HCT116 (cell line): ENCODE data around the gene SUGP1. TPM values are rescaled to one million over a fixed set of nuclear protein-coding genes. Genes with fewer than 3 reads are reported as not detected.

Experiments
- ATAC-seq: fragments of 200-7000 bp; cut with Tn5 transposase; 2 replicates; pipeline ENCODE4 v1.9.1; 2020; ENCODE audit warnings: mild to moderate bottlenecking, moderate library complexity
- BruUV-seq: library from RNA; stranded (reverse); fragments of 400-500 nt; replicated peaks from 2 replicates; lab custom pipeline; 2021; lab: Mats Ljungman, UMichigan
- CTCF ChIA-PET: fragments of 300-600 bp; sonication (Branson Sonifier 250); formaldehyde crosslinking; loops from one replicate; lab custom pipeline; 2021; ENCODE audit warnings: antibody characterized with exemption; lab: Charles Lee
- POLR2A ChIA-PET: fragments of 300-600, 350-600 bp; sonication (Branson Sonifier 250); formaldehyde crosslinking; loops from one replicate; lab custom pipeline; 2021; ENCODE audit warnings: antibody characterized with exemption; lab: Charles Lee
- RAD21 ChIA-PET, 2 experiments: fragments of 300-600 bp; sonication (Branson Sonifier 250); formaldehyde crosslinking; loops; one replicate each; lab custom pipeline; 2023; ENCODE audit warnings: low total read pairs in 2 of 2; ENCODE audit not compliant: uncharacterized antibody in 2 of 2, unreplicated experiment in 2 of 2, low non-redundant PET in 1 of 2; lab: Charles Lee
- DNase-seq: peaks from one replicate; pipeline ENCODE4 v3.0.0-alpha.2; 2010; ENCODE audit warnings: low read depth, low spot score
- H2AFZ ChIP-seq: fragments of 200-600 bp; shearing (Covaris generic), sonication (generic); 2 replicates; pipeline ENCODE4 v1.6.1; 2017; ENCODE audit warnings: low read depth, mixed run types, mixed read lengths, antibody characterized with exemption, low read length; ENCODE audit not compliant: poor library complexity, severe bottlenecking
- H3K27ac ChIP-seq: 2 replicates; pipeline ENCODE4 v1.5.1; 2012; ENCODE audit warnings: low read depth, low read length
- H3K27me3 ChIP-seq: fragments of 200-600 bp; sonication (generic); 2 replicates; pipeline ENCODE4 v1.6.1; 2016; ENCODE audit warnings: mixed run types, low read length, mixed read lengths; ENCODE audit not compliant: insufficient read depth
- H3K36me3 ChIP-seq, 2 experiments: fragments of 200-500 bp in 1 of 2; fragments of 200-600 bp in 1 of 2; sonication (Bioruptor generic) in 1 of 2; sonication (generic) in 1 of 2; 2 replicates each; pipeline versions ENCODE4 v1.5.1 to v1.6.1; 2014 to 2016; ENCODE audit warnings: low read length in 2 of 2, inconsistent platforms in 1 of 2, mixed read lengths in 1 of 2, mixed run types in 1 of 2; ENCODE audit not compliant: insufficient read depth in 2 of 2, control insufficient read depth in 1 of 2
- H3K4me1 ChIP-seq, 2 experiments: fragments of 200-600 bp in 1 of 2; sonication (generic) in 1 of 2; 2 replicates each; pipeline versions ENCODE4 v1.5.1 to v1.6.1; 2012 to 2017; ENCODE audit warnings: low read length in 2 of 2, inconsistent platforms in 1 of 2, mild to moderate bottlenecking in 1 of 2, mixed read lengths in 1 of 2, mixed run types in 1 of 2, moderate library complexity in 1 of 2; ENCODE audit not compliant: insufficient read depth in 2 of 2, control insufficient read depth in 1 of 2
- H3K4me2 ChIP-seq: fragments of 200-600 bp; sonication (generic); 2 replicates; pipeline ENCODE4 v1.6.1; 2017; ENCODE audit warnings: mixed run types, low read length, mixed read lengths
- H3K4me3 ChIP-seq, 2 experiments: fragments of 200-600 bp in 1 of 2; sonication (generic) in 1 of 2; replicated peaks in 1 of 2; 2 replicates each; pipeline ENCODE4 v1.5.1; 2011 to 2016; ENCODE audit warnings: low read length in 2 of 2, control low read depth in 1 of 2, low read depth in 1 of 2, mild to moderate bottlenecking in 1 of 2, mixed read lengths in 1 of 2, mixed run types in 1 of 2
- H3K79me2 ChIP-seq: fragments of 200-600 bp; sonication (generic); 2 replicates; pipeline ENCODE4 v1.6.1; 2017; ENCODE audit warnings: mild to moderate bottlenecking, mixed run types, low read length, moderate library complexity, mixed read lengths; ENCODE audit not compliant: insufficient read depth
- H3K9ac ChIP-seq: fragments of 200-600 bp; sonication (generic); 2 replicates; pipeline ENCODE4 v1.6.1; 2016; ENCODE audit warnings: low read length, mixed read lengths
- H3K9me2 ChIP-seq: fragments of 200-600 bp; sonication (generic), shearing (Covaris generic); 2 replicates; pipeline ENCODE4 v1.6.1; 2017; ENCODE audit warnings: mixed run types, mild to moderate bottlenecking, moderate library complexity; ENCODE audit not compliant: insufficient read depth
- H3K9me3 ChIP-seq, 2 experiments: fragments of 200-500 bp in 1 of 2; fragments of 200-600 bp in 1 of 2; sonication (Bioruptor generic) in 1 of 2; sonication (generic) in 1 of 2; 2 replicates each; pipeline ENCODE4 v1.6.1; 2014 to 2017; ENCODE audit warnings: low read length in 2 of 2, mixed read lengths in 2 of 2, inconsistent platforms in 1 of 2, low read depth in 1 of 2, mild to moderate bottlenecking in 1 of 2, mixed run types in 1 of 2, moderate library complexity in 1 of 2; ENCODE audit not compliant: control insufficient read depth in 1 of 2, insufficient read depth in 1 of 2
- H4K20me1 ChIP-seq: fragments of 200-600 bp; sonication (generic), shearing (Covaris generic); 2 replicates; pipeline ENCODE4 v1.6.1; 2017; ENCODE audit warnings: mixed run types, mild to moderate bottlenecking, moderate library complexity; ENCODE audit not compliant: insufficient read depth
- CBX3 ChIP-seq: IDR thresholded peaks from 2 replicates; pipeline ENCODE4 v1.6.1; 2012; ENCODE audit warnings: low read depth
- CEBPB ChIP-seq: IDR thresholded peaks from 2 replicates; pipeline ENCODE4 v1.6.1; 2012; ENCODE audit warnings: low read depth
- ELF1 ChIP-seq: IDR thresholded peaks from 2 replicates; pipeline ENCODE4 v1.6.1; 2012; ENCODE audit warnings: low read depth, borderline replicate concordance
- EZH2phosphoT487 ChIP-seq: fragments of 200-600 bp; IDR thresholded peaks from 2 replicates; pipeline ENCODE4 v1.6.1; 2018; ENCODE audit warnings: antibody characterized with exemption, borderline replicate concordance
- JUND ChIP-seq: IDR thresholded peaks from 2 replicates; pipeline ENCODE4 v1.6.1; 2012
- SRF ChIP-seq: IDR thresholded peaks from 2 replicates; pipeline ENCODE4 v1.6.1; 2012; ENCODE audit warnings: low read depth
- YY1 ChIP-seq: IDR thresholded peaks from 2 replicates; pipeline ENCODE4 v1.6.1; 2011; ENCODE audit warnings: low read length, low read depth, moderate library complexity, mild to moderate bottlenecking; ENCODE audit not compliant: insufficient replicate concordance; ENCODE audit errors: extremely low read depth
- ZNF274 ChIP-seq: fragments of 200-500 bp; sonication (Bioruptor generic); IDR thresholded peaks from 2 replicates; pipeline ENCODE4 v1.6.1; 2014; ENCODE audit warnings: mild to moderate bottlenecking, low read depth, low read length, inconsistent platforms
- intact Hi-C: fragments of 100-400 bp; cut with micrococcal nuclease; formaldehyde crosslinking; loops from 2 replicates; pipeline ENCODE4 v1.10.0; 2022
- total RNA-seq: library from RNA; stranded (reverse); gene quantifications from one replicate; pipeline ENCODE4 v1.2.1, GENCODE V29; 2021; ENCODE audit not compliant: unreplicated experiment
- TF ChIP-seq, protein P1 (sequence below): IDR thresholded peaks from 2 replicates; pipeline ENCODE4 v1.6.1; 2011; ENCODE audit warnings: mild to moderate bottlenecking, low read length, moderate library complexity; ENCODE audit not compliant: insufficient replicate concordance; ENCODE audit errors: extremely low read depth
- TF ChIP-seq, protein P2 (sequence below): IDR thresholded peaks from 2 replicates; pipeline ENCODE4 v1.6.1; 2012

The SUGP1 gene
- total RNA-seq, 1 experiment from 2014 or later, result 47.6 TPM

DNA sequence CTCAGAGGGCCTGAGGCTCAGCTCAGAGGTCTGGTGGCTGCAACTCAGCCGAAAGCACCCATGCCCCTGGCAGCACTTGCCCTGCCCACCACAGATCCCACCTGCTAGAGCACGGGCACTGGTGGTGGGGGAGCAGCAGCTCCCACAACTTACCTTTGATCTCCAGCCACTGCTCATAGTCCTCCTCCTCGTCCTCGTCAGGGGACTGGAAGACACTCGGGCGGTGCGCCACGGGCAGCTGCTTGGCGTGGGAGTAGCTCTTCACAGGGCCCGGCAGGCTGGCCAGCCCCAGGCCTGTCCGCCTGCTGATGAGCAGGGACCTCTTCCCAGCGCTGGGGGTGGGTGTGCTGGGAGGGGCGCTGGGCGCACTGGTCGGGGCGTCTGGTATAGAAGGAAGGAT is 14.6 kb downstream of the SUGP1 start:
- TF ChIP-seq, protein P1, sequence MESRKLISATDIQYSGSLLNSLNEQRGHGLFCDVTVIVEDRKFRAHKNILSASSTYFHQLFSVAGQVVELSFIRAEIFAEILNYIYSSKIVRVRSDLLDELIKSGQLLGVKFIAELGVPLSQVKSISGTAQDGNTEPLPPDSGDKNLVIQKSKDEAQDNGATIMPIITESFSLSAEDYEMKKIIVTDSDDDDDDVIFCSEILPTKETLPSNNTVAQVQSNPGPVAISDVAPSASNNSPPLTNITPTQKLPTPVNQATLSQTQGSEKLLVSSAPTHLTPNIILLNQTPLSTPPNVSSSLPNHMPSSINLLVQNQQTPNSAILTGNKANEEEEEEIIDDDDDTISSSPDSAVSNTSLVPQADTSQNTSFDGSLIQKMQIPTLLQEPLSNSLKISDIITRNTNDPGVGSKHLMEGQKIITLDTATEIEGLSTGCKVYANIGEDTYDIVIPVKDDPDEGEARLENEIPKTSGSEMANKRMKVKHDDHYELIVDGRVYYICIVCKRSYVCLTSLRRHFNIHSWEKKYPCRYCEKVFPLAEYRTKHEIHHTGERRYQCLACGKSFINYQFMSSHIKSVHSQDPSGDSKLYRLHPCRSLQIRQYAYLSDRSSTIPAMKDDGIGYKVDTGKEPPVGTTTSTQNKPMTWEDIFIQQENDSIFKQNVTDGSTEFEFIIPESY, result no peak
- TF ChIP-seq, protein P2, sequence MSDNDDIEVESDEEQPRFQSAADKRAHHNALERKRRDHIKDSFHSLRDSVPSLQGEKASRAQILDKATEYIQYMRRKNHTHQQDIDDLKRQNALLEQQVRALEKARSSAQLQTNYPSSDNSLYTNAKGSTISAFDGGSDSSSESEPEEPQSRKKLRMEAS, result no peak
- TF ChIP-seq CEBPB (no peak), EZH2phosphoT487 (no peak), SRF (no peak), YY1 (no peak), CBX3 (no peak), JUND (no peak), ZNF274 (no peak), ELF1 (no peak)
- TF ChIP-seq, all 23 proteins: peak for 0
- Histone ChIP-seq H3K9me3 (no peaks in the 10 kb centered on the region), H3K4me2 (no peak overlapping the region), H3K27ac (no peak overlapping the region), H4K20me1 (no peaks in the 10 kb centered on the region), H3K27me3 (no peaks in the 10 kb centered on the region), H3K4me3 (no peak overlapping the region), H3K9me2 (no peaks in the 10 kb centered on the region), H3K36me3 (peaks cover 35 to 38% of the 10 kb centered on the region in 2 experiments), H3K4me1 (no peaks in the 10 kb centered on the region), H3K9ac (no peak overlapping the region), H2AFZ (no peak overlapping the region), H3K79me2 (no peaks in the 10 kb centered on the region)
- intact Hi-C loops, result no loop called here
- no peak for DNase-seq
- ChIA-PET RAD21 (no interaction called here), CTCF (no interaction called here), POLR2A (no interaction called here)
- no TSS peak for BruUV-seq
- ATAC-seq, result no peak
